DMS53 treated with DMSO at 0.1 percent for 48 hours (cell line): ENCODE results near the gene KCNG1.

Experiments
- DNase-seq: peaks from one replicate; lab custom pipeline; 2025; ENCODE audit not compliant: unreplicated experiment; lab: John Stamatoyannopoulos, UW

KCNG1 gene

DNA sequence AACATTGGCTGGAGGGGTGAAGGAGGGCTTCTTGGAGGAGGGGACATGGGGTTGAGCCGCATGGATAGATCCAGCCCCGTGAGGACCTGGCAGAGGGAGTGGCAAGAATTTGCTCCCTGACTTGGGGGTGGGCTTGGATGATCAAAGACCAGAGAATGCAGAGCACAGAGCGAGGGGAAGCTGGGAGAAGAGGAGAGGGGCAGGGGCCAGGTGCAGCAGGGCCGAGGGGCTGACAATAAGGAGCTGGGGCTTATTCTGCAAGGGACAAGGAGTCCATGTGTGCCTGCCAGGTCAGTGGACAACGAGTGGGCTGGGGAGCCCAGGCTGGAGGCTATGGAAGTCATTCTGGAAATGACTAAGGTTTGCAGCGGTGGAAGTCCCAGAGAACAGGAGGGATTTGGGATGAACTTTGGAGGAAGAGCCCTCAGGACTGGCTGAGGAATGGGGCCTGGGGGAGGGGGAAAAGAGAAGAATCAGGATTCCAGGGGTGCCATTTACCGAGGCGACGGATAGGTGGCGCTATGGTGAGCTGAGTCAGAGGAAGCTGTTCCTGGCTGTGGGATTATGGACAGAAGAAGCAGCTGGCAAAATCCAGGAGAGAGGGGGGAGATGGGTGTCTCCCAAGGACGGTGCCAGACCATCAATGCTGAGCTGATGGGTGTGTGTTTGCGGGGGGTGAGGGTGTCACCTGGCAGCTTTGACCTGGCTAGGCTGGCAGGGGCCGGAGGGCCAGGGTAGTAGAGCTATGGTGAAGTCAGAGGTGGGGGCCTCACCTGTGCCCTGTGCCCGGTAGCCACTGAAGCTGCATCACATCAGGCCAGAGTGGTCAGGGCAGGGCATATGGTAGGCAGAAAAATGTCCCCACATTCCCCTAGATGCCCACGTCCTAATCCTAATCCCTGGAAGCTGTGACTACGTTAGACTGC is 7.8 kb downstream of the KCNG1 start:
- DNase-seq, result no peak

DNA sequence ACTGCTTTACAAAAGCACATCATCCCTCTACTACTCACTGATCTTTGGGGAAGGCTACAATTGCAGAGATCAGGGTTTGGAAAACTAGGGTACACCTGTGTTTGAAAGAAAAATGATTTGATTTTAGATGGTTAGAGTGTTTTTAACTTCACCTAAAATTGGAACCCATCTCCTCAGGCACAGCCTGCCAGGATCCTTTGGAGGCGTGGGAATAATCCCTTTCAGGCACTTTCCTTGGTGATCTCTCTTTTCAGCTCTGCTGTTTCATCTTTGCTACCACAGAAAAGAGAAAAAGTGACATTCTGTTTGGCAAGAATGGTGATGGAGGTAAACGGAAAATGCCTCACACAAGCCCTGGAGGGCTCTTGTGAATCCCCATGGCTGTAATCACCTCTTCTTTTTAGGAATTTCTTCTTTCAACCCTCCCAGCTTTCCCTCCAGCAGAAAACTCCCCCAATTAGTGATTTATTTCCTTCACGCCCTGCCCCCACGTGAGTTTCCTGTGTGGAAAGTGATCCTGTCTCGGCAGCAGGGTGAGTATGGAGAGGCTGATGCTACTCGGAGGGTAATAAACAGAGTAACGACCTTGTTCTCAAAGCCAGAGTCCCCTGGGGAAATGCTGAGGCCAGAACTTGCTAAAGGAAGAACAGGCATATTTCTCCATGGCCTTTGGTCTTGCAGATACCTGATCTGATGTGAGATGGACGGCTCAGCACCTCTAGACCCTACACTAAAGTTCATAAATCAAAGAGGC is 9.2 kb downstream of the KCNG1 start:
- no peak for DNase-seq

DNA sequence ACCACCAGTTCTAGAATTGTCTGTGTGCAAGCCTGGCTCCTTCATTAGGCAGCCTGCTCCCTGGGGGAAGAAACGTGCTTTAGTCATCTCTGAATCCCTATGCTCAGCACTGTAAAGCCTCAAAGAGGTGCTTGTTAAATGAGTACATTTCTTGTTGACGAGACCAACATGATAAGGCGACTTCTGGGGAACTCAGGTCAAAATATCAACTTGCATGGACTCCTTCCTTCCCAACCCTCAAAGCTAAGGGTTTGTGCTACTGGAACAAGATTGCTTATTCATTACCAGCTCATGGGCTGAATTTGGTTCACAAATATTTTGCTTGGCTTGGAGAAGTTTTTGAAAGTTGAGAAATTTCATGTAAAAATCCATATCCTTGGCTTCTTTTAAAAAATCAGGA is 10.6 kb downstream of the KCNG1 start:
- no peak for DNase-seq

DNA sequence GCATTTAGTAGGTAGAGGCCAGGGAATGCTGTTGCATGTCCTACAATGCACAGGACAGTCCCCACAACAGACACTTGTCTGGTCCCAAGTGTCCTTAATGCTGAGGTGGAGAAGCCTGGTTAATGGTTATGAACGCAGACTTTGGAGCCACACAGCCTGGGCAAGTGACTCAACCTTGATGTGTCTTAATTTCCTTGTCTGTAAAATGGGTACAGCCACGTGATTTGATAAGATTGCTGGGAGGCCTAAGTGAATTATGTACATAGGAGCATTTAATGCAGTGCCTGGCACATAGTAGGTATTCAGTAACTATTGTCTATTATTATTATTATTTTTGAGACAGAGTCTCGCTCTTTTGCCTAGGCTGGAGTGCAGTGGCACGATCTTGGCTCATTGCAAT is 11.4 kb downstream of the KCNG1 start:
- DNase-seq, result no peak

DNA sequence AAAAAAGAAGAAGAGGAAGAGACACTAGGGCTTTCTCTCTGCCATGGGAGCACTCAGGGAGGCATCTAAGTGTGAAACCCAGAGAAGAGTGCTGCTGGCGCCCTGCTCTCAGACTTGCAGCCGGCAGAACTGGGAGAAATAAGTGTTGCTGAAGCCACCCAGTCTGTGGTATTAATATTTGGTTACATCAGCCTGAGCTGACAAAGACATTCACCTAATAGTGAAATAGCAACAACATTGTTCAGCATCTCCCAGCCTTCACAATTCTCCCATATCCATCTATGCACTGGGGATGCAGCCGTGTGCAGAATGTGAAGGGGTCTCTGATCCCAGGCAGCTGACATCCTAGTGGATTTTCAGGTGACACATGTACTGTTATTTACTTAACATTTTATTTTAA is 12.0 kb downstream of the KCNG1 start:
- DNase-seq, result no peak

DNA sequence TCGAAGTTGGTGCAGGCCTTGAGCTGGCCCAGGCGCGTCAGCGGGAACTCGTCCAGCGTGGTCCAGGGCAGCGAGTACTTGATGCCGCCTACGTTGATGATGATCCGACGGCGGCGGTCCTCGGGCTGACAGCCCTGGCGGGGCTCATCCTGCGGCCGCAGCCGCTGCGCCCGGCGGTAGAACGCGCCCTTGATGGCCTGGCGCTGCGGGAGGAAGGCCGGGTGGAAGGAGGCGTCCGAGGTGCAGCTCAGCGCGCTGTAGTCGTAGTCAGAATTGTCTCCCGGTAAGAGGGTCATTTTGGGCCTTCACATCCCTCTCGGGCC is 12.9 kb downstream of the KCNG1 start:
- DNase-seq, result no peak

DNA sequence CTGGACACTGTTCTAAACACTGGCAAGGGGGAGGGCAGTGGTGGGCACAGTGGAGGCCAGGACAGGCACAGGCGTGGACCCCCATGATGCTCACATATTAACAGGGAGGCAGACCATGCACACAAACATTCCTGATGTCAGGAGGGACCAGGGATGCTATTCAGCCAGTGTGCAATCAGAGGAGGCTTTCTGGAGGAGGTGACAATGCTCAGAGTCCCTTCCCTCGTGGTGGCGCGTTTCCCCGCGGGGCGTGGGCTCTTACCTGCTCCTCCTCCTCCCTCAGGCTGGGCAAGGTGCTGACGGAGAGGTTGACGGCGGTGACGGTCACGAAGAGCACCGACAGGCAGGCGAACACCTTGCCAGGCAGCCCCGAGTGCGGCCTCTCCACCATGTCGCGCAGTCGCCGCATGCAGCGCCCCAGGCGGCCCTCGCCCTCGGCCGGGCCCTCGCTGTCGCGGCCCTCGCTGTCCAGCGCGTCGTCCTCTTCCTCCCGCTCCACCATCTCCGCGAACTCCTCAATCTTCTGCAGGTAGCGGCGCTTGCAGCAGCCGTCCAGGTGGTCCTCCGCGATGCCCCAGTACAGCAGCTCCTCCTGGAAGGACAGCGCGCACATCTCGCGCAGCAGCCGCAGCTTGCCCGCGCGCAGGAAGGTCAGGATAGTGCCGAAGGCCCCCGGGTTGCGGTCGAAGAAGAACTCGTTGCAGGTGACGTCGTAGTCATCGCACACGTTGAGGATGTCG is 13.4 kb downstream of the KCNG1 start:
- DNase-seq, result no peak

DNA sequence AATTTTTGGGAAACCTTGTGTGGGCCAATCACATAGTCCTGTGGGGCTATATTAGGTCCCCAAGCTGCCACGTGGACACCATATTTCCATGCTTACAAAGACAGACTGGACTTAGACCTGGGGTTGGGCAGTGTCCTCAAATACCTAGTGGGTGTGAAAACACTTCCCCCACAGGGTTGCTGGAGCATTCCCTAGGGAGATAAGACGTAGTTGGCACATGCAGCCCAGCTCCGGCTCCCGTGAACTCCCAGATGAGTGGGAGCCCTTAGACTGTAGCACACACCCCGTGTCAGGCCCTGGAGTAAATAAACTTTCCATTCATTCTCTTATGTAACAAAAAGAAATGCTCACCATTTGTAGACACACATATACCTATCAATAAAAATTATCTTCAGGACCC is 14.2 kb downstream of the KCNG1 start:
- no peak for DNase-seq

DNA sequence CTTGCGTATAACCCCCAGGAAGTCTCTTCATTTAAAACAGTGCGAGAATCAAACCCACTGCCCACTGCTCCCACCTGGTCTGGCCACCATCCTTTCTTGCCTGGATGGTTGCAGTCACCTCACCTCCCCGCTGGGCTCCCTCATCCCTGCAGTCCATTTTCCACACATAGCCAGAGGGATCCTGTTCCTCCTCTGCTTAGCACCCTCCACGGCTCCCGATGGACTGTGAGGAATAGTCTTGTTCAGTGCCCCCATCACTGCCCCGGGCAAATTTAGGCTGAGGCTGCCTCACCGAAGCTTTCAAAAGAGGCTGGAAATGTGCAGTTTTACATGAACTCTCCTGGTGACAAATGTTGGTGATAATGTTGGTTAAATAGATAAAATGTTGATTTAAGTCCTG is 17.7 kb downstream of the KCNG1 start:
- DNase-seq, result no peak

DNA sequence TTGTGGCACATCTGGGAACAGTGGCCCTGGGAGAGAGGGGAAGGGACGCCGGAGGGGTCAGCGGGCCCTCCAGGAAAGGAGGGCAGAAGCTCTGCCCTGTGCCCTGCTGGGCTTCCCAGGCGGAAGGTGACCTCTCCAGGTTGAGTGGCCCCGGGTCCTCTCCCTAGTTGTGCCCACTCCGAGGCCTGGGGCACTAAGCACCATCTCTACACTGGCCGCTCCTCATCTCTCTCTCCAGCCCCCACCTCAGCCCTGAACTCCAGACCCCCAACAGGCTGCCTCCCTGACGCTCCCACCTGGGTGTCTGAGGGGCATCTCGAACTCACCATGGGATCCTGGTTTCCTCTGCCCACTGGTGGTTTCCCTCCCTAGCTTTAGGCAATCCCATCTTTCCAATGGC is 18.1 kb downstream of the KCNG1 start:
- no peak for DNase-seq

DNA sequence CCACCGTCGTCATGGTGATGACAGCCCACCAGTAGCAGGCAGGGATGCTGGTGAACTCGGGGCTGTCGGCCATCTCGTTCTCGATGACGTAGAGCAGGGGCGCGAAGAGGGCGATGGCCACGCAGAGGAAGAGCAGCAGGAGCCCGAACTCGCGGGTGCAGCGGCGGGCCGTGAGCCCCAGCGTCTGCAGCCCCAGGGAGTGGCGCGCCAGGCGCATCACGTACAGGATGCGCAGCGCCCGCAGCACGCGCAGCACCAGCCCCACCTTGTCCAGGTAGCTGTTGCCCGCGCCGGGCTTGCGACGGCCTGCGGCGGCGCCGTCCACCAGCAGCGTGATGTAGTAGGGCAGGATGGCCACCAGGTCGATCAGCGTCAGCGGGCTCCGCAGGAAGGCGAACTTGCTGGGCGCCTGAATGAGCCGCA is 18.6 kb downstream of the KCNG1 start:
- no peak for DNase-seq

DNA sequence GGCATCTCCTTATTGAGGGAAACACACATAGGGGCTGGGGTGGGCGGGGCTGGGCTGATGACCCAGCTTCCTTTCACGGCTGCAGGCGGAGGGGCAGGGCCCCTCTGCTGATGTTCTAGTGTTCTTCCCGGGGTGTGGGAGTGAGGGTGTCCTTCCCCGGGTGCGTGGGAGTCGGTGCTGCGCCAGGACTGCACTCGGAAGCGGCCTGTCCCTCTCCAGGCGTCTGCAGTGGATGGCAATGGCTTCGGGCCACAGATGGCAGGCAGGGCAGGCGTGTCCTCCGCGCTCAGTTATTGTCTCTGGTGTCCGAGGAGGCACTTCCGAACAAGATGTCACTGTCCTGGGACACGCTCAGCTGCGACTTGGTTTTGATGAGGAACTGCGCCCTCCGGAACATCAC is 19.2 kb downstream of the KCNG1 start:
- DNase-seq, result no peak

DNA sequence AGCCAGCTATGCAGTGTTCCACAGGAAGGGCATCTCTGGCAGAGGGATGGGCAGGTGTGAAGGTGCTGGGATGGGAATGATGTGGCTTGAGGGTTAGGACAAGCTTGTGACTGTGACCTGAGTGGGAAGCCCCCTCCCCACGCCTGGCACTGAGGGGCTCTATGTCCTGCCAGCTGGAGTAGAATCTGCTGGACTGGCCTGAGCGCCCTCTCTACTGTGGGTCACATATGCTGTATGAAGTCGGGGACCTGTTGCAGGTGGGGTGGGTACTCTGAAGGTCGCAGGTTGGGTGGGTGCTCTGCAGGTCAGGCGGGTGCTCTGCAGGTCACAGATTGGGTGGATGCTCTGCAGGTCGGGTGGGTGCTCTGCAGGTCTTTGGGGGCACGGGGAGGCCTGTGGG is 20.3 kb downstream of the KCNG1 start:
- no peak for DNase-seq

DNA sequence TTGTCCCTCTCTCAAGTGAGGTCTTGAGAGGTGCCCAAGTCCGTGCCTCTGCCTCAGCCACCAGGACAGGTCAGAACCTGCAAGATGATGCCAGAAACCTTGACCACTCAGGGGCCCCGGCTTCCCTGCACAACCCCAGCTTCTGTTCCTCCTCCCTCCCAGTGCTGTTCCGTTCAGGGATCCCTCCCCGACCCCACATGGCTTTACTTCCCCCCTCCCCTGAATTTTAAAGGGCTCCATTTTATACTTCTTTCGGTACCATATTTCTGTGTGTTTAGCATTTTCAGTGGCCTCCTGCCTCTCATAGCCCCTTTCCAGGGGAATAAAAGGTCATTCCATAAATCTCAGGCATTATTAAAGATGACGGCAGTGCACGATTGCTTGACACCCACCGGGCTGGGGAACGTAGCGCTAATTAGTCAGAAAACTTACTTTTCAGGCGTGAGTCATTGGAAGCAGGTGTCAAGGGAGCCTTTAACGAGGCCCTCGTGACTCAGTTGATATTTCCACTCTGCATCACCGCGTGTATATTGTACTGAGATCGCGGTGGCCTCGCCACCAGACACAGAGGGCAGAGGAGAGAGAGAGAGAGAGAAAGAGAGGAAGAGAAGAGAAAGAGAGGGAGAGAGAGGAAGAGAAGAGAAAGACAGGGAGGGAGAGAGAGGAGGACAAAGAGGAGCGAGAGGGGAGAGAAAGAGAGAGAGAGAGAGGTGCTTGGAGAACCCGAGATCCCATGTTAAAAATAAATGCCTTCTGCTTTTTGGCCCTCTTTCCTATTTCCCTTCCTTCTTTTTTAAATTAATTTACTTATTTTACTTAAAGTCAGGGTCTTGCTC is 21.3 kb downstream of the KCNG1 start:
- no peak for DNase-seq

DNA sequence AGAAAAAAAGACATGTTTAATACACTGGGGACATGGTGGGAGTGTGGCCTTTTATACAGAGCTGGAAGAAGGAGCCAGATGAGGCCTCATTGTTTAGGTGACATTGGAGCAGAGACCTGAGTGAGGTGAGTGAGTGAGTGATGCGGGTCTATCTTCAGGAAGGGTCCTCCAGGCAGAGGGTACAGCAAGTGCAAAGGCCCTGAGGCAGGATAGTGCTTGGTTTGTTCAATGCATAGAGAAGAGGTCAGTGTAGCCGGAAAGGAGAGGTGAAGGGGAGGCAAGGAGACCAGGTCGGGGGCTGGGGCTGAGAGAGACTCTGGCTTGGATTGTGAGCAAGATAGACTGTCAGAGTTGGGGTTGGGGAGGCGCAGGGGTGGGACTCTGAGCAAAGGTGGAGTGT is 23.6 kb downstream of the KCNG1 start:
- DNase-seq, result no peak

DNA sequence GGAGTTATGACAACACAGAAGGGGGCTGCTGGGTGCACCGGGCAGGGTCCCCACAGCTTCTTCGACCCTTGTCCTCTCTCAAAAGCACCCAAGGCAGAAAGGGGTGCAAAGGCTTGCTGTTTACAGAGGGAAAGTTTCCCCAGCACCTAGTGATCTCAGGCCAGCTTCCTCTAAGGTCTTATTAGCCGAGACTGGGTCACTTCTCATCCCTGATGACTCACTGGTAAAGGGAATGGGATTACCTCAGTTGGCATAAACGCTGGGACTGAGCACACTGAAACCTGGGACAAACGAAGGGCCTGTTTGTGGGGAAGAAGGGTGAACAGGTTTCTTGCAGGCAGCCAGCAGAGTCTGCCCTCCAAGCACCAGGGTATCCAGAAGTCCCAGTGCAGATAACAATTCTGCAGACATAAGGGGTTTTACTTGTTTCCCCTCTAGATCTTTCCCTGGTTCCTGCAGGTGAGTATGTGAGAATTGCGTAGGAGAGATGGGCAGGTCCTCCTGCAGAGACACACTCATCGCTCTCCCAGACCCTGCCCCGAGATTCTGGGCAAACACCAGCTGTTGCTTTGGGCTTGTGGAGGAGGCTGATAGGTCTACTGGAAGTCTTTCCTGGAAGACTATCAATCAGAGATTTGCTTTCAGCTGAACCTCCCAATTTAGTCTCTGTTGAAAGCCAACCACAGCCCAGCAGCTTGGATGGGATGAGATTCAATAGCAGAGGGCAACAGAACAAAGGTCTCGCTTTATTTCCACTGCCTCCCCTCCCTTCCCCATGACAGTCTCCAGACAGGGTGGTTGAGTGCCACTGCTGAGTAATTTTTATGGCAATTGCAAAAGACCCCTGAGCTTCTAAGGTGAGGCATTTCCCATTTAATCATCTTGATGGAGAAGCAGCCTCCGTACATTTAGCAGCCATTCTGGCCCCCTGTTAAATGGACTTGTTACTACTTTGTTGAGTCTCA is 25.7 kb downstream of the KCNG1 start:
- no peak for DNase-seq

DNA sequence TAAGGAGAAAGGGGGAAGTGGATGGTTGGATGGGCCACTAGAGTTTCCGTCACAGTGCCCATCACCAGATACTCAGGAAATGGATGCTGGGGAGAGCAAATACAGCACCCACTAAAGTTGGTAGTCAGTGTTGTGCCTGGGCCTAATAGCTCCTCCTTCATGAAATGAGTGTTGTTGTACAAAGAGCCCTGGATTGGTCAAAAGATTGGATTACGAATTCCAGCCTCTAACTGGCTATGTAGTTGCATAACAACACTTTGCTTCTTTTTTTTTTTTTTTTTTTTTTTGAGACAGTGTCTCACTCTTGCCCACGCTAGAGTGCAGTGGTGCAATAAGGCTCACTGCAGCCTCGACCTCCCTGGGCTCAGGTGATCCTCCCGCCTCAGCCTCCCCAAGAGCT is 27.4 kb downstream of the KCNG1 start:
- DNase-seq, result no peak

DNA sequence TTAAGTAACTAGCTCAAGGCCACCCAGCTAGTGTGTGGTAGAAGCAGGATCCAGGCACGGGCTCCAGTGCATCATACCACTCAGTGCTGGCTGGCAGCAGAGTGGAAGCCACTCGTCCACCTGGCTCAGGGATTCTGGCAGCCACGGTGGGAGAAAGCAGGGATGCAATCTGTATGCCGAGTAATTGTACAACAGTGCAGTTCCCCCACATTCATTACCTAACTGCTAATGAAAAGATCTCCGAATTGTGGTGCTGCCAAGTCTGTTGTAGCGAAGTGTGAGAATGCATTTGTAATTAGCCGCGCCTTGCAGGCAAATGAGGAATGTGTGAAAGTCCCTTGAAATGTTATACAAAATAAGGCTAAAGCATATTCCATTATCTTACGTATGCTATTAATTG is 29.0 kb downstream of the KCNG1 start:
- DNase-seq, result no peak

DNA sequence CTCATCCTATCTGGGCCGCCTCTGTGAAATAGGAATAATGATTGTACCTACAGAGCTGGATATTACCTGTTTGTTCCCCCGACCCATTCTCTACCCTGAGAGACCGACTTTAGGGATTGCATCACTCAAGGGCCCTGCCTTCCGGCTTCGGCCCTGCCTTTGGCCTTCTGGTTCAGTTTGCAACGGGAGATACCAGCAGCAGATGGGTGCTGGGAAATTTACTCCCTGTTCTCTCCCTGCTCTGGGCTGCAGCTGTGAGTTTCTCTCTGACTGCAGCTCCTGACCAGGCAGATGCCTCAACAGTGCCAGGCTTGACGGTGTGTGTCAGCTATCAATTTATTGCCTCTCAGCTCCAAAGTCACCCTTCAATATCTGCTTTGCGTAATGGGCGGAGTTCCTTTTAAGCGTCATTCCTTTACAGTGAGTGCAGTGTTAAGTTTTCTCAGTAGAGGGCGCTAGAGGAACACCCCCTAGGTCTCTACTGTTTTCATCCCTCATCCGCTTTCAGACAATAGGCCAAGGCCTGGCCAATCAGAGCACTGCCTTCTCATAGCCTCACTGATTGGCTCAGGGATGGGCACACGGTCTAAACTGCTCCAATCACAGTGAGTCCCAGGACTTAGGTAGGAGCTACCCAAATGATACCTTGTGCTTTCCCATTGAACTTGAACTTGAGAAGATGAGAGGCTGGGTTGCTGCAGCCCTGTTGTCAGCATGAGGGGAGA is 30.0 kb downstream of the KCNG1 start:
- DNase-seq, result no peak
